HG03097 (cell line): ENCODE data around the gene KCNIP3.

Source experiments
- ATAC-seq: cut with Tn5 transposase; IDR thresholded peaks from one replicate; pipeline ENCODE4 v1.9.1; 2021; ENCODE audit not compliant: unreplicated experiment, low FRiP score

KCNIP3 gene

GRCh38 chr2:95380731-95381130 lies 83.6 kb downstream of the KCNIP3 start:
- no peak for ATAC-seq

- ATAC-seq: no peak
Observed at GRCh38 chr2:95381212-95382191, 84.4 kb downstream of the KCNIP3 start.

GRCh38 chr2:95382192-95382591 lies 85.0 kb downstream of the KCNIP3 start:
- ATAC-seq: no peak

GRCh38 chr2:95382686-95383634 lies 85.8 kb downstream of the KCNIP3 start:
- no peak for ATAC-seq

GRCh38 chr2:95383635-95384027 lies 86.5 kb downstream of the KCNIP3 start:
- ATAC-seq: no peak

GRCh38 chr2:95384854-95385569 lies 87.9 kb downstream of the KCNIP3 start:
- no peak for ATAC-seq

GRCh38 chr2:95385570-95385984 lies 88.4 kb downstream of the KCNIP3 start:
- no peak for ATAC-seq

GRCh38 chr2:95386031-95386430 lies 88.9 kb downstream of the KCNIP3 start:
- ATAC-seq: no peak

- ATAC-seq: no peak
Observed at GRCh38 chr2:95387358-95387757, 90.2 kb downstream of the KCNIP3 start.

- no peak for ATAC-seq
Observed at GRCh38 chr2:95388091-95388692, 91.0 kb downstream of the KCNIP3 start.

GRCh38 chr2:95388856-95389244 lies 91.7 kb downstream of the KCNIP3 start:
- no peak for ATAC-seq

GRCh38 chr2:95389245-95390119 lies 92.3 kb downstream of the KCNIP3 start:
- peak; percentile 73 for ATAC-seq

GRCh38 chr2:95390272-95390880 lies 93.2 kb downstream of the KCNIP3 start:
- no peak for ATAC-seq

- ATAC-seq: no peak
Observed at GRCh38 chr2:95390881-95391321, 93.8 kb downstream of the KCNIP3 start.

GRCh38 chr2:95391641-95392310 lies 94.6 kb downstream of the KCNIP3 start:
- ATAC-seq: no peak

- no peak for ATAC-seq
Observed at GRCh38 chr2:95392320-95392719, 95.2 kb downstream of the KCNIP3 start.

- no peak for ATAC-seq
Observed at GRCh38 chr2:95392730-95393455, 95.7 kb downstream of the KCNIP3 start.
